Heart left ventricle (tissue), 13 donors: ENCODE data around the gene SDHAF3.

ENCODE experiments used
- CTCF ChIP-seq, 12 donors: fragments of 200-600 bp; sonication (generic) in 4 of 12; IDR thresholded peaks; one replicate each; pipeline versions ENCODE4 v1.5.0 to v1.8.0; 2018 to 2022; ENCODE audit warnings: antibody characterized with exemption in 12 of 12, mild to moderate bottlenecking in 5 of 12
- POLR2A ChIP-seq, 2 donors: fragments of 450-650 bp; IDR thresholded peaks; one replicate each; pipeline ENCODE4 v1.6.1; 2017; ENCODE audit warnings: antibody characterized with exemption in 2 of 2, mild to moderate bottlenecking in 2 of 2, moderate library complexity in 2 of 2
- donor health status: ischemic (EF 13 %, LVEDD 7.1; RV severe dilation, severe dysfunction).
- donor health status: DM: no; HTN: yes; CAD: no.
- donor health status: DM: no; HTN: no; CAD: no.
- donor health status: ischemic (EF 25% LVEDD 6.9; RV normal size, moderate dysfunction).
- donor health status: ischemic (EF 25% LVEDD 5.7; RV mildly dilated, moderate dysfunction).
- donor health status: ischemic (EF 35%, LVEDD 5.7; RV mildly dilated, moderate dysfunction).
- donor health status: nonischemic (EF 11% LVEDD 7.7; RV severe dilation, severe dysfunction).
- donor health status: DM: yes; HTN: yes; CAD: no.
- donor health status: PGD.
- donor health status: ischemic (EF 29% LVEDD 5.4; RV normal size, mild dysfunction).
- donor health status: nonischemic (EF 23%, LVEDD 6.1; RV moderate dilation, normal function).

DNA sequence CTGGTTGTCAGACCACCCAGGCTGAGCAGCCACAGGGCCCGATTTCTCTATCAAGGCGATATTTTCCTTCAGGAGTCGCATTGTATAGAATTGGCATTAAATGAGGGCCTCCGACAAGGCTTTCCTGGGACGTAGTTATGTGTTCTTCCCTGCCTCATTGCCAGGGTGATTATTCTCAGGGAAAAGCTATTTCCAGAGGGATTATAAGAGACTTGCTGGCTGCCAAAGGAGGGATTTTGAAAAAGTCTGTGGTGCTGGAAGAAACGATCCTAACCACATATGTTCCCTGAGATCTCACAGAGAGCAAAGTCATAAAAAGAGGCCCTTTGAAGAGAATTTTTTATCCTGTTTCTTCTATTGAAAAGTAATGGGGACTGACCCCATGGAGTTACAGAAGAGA is 27.7 kb upstream of the SDHAF3 start:
- no peak for TF ChIP-seq POLR2A (IDR thresholded peaks at IDR 0.05)
- TF ChIP-seq CTCF (IDR thresholded peaks at IDR 0.05), result no peak
